PFSK-1 (cell line): ENCODE data around the gene RASL12.

ENCODE experiments used
- FOXP2 ChIP-seq: optimal IDR thresholded peaks from 2 replicates; pipeline ENCODE3; 2011; ENCODE audit warnings: borderline replicate concordance, control low read depth, inconsistent platforms; ENCODE audit not compliant: insufficient read depth; ENCODE audit errors: extremely low read length, extremely low read depth
- POLR2AphosphoS5 ChIP-seq: IDR thresholded peaks from 2 replicates; pipeline ENCODE4 v1.6.1; 2012; ENCODE audit warnings: low read depth, mild to moderate bottlenecking, control low read depth, low read length, moderate library complexity
- SIN3A ChIP-seq: IDR thresholded peaks from 2 replicates; pipeline ENCODE4 v1.6.1; 2012; ENCODE audit warnings: mild to moderate bottlenecking, low read length, moderate library complexity, borderline replicate concordance; ENCODE audit not compliant: insufficient read depth
- TAF1 ChIP-seq: IDR thresholded peaks from 2 replicates; pipeline ENCODE4 v1.6.1; 2012; ENCODE audit warnings: low read length, control low read depth, borderline replicate concordance; ENCODE audit not compliant: insufficient read depth
- TF ChIP-seq, protein P1 (sequence below), 2 experiments: IDR thresholded peaks; 2 replicates each; pipeline versions ENCODE4 v1.6.1 to v1.8.0; 2011 to 2012; ENCODE audit warnings: low read depth in 2 of 2, low read length in 2 of 2, control low read depth in 1 of 2, inconsistent platforms in 1 of 2, mild to moderate bottlenecking in 1 of 2, moderate library complexity in 1 of 2; ENCODE audit not compliant: insufficient read depth in 1 of 2

Gene RASL12

DNA sequence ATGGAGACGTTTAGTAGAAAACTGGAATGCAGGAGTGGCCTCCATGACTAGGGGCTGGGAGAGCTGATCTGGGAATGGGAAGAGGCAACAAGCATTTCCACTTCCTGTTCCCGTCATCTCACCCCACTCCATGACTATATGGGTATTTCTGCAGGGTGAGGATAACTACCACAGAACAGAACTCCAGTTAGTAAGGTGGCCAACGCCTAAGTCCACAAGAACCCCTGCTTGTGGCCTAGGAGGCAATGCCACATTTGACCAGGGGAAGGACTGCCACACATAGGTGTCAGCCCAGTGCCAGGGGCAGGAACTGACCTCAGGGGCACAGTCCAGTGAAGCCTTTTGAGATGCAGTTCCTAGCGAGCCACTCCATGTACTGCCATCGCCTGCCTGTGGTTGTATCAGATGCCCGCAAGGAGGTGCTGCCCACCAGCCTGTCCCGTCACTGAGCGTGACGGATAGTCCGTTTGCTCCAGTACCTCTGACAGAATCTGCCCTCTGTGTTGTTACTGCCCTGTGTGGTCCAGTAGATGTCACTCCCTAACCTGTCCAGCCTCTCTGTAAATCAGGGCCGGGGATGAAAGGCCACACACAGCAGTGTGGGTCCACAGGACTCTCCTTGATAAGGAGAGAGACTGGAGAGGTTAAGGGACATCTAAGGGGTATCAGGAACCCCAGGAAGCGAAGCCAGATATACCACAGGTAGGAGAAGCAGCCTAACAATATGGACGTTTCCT lies 34.8 kb downstream of the RASL12 start:
- peak; percentile 76 for TF ChIP-seq FOXP2
- no peak for TF ChIP-seq POLR2AphosphoS5
- TF ChIP-seq TAF1: no peak
- TF ChIP-seq SIN3A: no peak
- TF ChIP-seq, protein P1, sequence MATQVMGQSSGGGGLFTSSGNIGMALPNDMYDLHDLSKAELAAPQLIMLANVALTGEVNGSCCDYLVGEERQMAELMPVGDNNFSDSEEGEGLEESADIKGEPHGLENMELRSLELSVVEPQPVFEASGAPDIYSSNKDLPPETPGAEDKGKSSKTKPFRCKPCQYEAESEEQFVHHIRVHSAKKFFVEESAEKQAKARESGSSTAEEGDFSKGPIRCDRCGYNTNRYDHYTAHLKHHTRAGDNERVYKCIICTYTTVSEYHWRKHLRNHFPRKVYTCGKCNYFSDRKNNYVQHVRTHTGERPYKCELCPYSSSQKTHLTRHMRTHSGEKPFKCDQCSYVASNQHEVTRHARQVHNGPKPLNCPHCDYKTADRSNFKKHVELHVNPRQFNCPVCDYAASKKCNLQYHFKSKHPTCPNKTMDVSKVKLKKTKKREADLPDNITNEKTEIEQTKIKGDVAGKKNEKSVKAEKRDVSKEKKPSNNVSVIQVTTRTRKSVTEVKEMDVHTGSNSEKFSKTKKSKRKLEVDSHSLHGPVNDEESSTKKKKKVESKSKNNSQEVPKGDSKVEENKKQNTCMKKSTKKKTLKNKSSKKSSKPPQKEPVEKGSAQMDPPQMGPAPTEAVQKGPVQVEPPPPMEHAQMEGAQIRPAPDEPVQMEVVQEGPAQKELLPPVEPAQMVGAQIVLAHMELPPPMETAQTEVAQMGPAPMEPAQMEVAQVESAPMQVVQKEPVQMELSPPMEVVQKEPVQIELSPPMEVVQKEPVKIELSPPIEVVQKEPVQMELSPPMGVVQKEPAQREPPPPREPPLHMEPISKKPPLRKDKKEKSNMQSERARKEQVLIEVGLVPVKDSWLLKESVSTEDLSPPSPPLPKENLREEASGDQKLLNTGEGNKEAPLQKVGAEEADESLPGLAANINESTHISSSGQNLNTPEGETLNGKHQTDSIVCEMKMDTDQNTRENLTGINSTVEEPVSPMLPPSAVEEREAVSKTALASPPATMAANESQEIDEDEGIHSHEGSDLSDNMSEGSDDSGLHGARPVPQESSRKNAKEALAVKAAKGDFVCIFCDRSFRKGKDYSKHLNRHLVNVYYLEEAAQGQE (IDR thresholded peaks at IDR 0.05; ENCODE audit: insufficient read depth in 1 of 2, low read depth in 2 of 2, low read length in 2 of 2): no peak

DNA sequence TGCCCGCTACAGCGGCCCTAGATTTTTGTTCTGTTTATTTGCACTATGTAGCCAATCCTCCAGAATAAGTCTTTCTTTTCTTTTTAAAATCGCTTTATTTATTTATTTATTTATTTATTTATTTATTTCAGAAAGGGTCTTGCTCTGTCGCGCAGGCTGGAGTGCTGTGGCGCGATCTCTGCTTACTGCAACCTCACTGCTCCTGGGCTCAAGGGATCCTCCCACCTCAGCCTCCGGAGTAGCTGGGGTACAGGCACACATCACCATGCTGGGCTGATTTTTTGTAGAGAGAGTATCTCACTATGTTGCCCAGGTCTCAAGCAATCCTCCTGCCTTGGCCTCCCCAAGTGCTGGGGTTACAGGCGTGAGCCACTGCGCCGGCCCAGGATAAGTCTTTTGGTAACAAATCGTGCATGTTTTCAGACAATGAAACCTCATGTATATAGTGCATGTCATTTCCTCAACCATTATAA lies 38.0 kb downstream of the RASL12 start:
- no peak for TF ChIP-seq TAF1
- TF ChIP-seq, protein P1 (IDR thresholded peaks at IDR 0.05; ENCODE audit: insufficient read depth in 1 of 2, low read depth in 2 of 2, low read length in 2 of 2): no peak
- no peak for TF ChIP-seq SIN3A
- no peak for TF ChIP-seq FOXP2

DNA sequence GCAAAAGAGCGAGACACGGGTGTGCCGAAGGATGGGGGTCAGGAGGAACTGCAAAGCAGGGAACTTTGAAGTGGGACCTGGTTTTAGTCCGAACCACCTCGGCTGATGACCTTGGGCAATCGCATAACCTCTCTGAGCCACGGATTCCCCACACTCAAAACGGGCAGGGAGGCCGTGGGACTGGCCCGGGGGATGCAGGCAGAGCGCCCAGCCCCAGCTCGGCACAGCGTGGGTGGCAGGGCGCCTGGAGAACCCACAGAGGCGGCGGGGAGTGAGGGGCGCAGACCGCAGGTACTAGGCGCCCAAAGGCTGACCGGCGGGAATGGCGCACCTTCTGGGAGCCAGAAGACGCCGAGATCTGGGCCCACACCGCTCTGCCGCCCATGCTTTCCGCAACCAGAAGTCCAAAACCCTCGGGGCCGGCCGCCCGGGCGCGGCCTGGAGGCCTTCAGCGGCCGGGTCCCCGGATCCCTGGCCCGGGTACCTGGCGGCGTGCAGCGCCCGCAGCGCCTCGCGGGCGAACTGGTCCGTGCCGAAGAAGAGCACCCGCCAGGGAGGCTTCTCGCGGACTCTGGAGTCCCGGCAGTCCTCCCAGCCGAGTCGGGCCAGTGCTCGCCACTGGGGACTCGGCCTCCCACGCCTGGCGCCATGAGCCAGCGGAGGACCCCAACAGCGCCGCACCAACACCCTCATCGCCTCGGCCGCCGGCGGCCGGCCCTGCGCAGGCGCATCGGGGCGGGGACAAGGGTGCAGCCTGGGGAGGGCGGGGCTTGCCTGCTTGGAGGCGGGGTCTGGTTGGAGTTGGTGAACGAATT lies 38.7 kb downstream of the RASL12 start, which contains the start of gene MTFMT:
TSS of gene MTFMT (minus strand) at position 719 of the 815 bp plus-strand sequence. CDS start at position 693, 26 bp downstream.
- TF ChIP-seq, protein P1 (IDR thresholded peaks at IDR 0.05; ENCODE audit: insufficient read depth in 1 of 2, low read depth in 2 of 2, low read length in 2 of 2): no peak
- TF ChIP-seq POLR2AphosphoS5 (peak; percentile 99), FOXP2 (no peak), SIN3A (no peak), TAF1 (peak; percentile 77)

DNA sequence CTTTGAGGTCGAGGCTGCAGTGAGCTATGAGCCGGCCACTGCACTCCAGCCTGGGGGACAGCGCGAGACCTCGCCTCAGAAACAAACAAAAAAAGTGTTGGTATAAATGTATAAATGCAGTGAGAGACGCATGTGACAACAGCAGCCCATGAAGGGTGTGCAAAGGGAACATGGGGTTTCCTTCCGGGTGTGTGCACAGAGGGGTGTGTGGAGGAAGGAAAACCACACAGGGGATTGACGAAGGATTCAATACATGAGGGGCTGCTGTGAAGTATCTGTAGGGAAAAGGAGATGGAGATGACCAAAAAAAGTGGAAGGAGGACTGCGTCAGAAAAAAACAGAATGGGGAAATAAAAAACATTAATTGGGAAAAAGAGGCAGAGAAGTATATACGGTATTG lies 39.5 kb downstream of the RASL12 start:
- TF ChIP-seq, protein P1 (IDR thresholded peaks at IDR 0.05; ENCODE audit: insufficient read depth in 1 of 2, low read depth in 2 of 2, low read length in 2 of 2): no peak
- TF ChIP-seq SIN3A (no peak), TAF1 (no peak), FOXP2 (no peak), POLR2AphosphoS5 (no peak)
